Measurements from ENCODE around the gene CYTH4. TPM values are rescaled to one million over a fixed set of nuclear protein-coding genes. Genes with fewer than 3 reads are reported as not detected.

The CYTH4 gene
- total RNA-seq, 2 experiments from 2014 or later, result 16.6 to 17.3 TPM

- no peak for DNase-seq
- Mint-ChIP-seq H3K4me1 (no peaks in the 10 kb centered on the region), H3K27me3 (no peaks in the 10 kb centered on the region)
Measured at GRCh38 chr22:37343863-37344734, 61.8 kb downstream of the CYTH4 start.

DNA sequence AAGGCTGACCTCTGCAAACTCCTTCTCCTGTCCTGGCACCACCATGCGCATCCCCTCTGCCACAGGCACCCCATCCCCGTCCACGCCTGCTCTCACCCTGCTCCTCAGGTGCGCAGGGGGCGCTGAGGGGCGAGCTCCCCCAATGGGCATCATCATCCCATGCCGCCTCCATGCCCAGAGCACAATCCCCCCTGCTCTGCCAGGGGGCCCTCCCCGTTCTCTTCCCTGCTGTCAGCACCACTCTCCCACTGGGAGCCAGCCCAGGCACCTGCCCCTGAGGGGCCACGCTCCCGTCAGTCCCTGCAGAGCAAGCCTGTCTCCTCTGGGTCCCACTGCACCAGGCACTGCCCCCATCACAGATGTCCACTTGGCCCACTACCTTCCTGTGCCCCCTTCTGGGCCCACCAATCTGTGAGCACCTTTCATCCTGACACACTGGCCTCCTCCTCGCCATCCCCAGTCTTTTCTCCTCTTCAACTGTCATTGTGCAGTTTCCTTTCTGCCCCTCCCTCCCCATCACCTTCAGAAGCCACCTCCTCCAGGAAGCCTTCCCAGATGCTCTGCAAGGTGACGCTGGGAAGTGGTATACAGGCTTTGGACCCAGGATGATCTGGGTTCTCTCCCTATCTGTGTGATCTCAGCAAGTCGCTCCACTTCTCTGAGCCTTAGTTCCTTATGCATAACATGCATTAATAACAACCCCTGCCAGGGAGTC lies 62.6 kb downstream of the CYTH4 start:
- Mint-ChIP-seq H3K36me3 (no peaks in the 10 kb centered on the region), H3K27me3 (no peaks in the 10 kb centered on the region), H3K4me1 (no peaks in the 10 kb centered on the region), H3K27ac (no peak overlapping the region), H3K9me3 (no peaks in the 10 kb centered on the region), H3K4me3 (no peak overlapping the region)
- DNase-seq, result no peak

More at GRCh38 chr22:37343863-37344734, 61.8 kb downstream of the CYTH4 start:
- H3K27ac Mint-ChIP-seq, result no peak overlapping the region
- no peaks in the 10 kb centered on the region for H3K9me3 Mint-ChIP-seq
- H3K4me3 Mint-ChIP-seq, result no peak overlapping the region
- H3K36me3 Mint-ChIP-seq, result no peaks in the 10 kb centered on the region

GRCh38 chr22:37345863-37346504 lies 63.7 kb downstream of the CYTH4 start:
- H3K27me3 Mint-ChIP-seq, result no peaks in the 10 kb centered on the region
- DNase-seq, result no peak
- H3K4me1 Mint-ChIP-seq, result no peaks in the 10 kb centered on the region
- H3K4me3 Mint-ChIP-seq, result no peak overlapping the region
- no peaks in the 10 kb centered on the region for H3K36me3 Mint-ChIP-seq
- no peaks in the 10 kb centered on the region for H3K9me3 Mint-ChIP-seq
- no peak overlapping the region for H3K27ac Mint-ChIP-seq

DNA sequence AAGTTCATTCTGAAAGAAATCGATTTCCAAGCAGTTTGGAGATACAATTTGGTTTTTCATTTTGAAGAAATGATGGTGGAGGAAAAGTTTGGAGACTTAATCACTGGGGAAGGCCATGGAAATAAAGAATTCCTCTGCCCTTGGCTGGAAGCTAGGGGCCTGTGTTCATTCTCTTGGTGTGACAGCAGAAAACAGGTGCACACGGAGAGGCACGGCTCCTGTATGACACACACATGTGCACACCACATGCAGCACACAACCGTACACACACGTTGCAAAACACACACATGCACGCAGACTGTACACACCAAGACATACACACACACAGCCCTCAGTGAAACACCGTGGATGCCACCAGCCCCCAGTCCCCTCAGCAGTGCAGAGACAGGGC lies 64.2 kb downstream of the CYTH4 start:
- no peaks in the 10 kb centered on the region for H3K9me3 Mint-ChIP-seq
- no peak overlapping the region for H3K4me3 Mint-ChIP-seq
- no peaks in the 10 kb centered on the region for H3K27me3 Mint-ChIP-seq
- H3K4me1 Mint-ChIP-seq, result no peaks in the 10 kb centered on the region
- DNase-seq, result no peak
- no peaks in the 10 kb centered on the region for H3K36me3 Mint-ChIP-seq
- no peak overlapping the region for H3K27ac Mint-ChIP-seq

GRCh38 chr22:37349043-37349814 lies 66.9 kb downstream of the CYTH4 start:
- no peaks in the 10 kb centered on the region for H3K36me3 Mint-ChIP-seq
- no peaks in the 10 kb centered on the region for H3K27me3 Mint-ChIP-seq
- H3K4me1 Mint-ChIP-seq, result no peaks in the 10 kb centered on the region
- H3K9me3 Mint-ChIP-seq, result no peaks in the 10 kb centered on the region
- DNase-seq, result no peak
- H3K27ac Mint-ChIP-seq, result no peak overlapping the region
- H3K4me3 Mint-ChIP-seq, result no peak overlapping the region

- Mint-ChIP-seq H3K4me3 (no peak overlapping the region), H3K27ac (no peak overlapping the region), H3K27me3 (no peaks in the 10 kb centered on the region), H3K9me3 (no peaks in the 10 kb centered on the region), H3K4me1 (no peaks in the 10 kb centered on the region), H3K36me3 (no peaks in the 10 kb centered on the region)
- DNase-seq, result no peak
Measured at GRCh38 chr22:37351232-37351631, 68.9 kb downstream of the CYTH4 start.

GRCh38 chr22:37352481-37352880 lies 70.2 kb downstream of the CYTH4 start:
- no peaks in the 10 kb centered on the region for H3K36me3 Mint-ChIP-seq
- no peaks in the 10 kb centered on the region for H3K27me3 Mint-ChIP-seq
- no peak for DNase-seq
- no peaks in the 10 kb centered on the region for H3K9me3 Mint-ChIP-seq
- no peak overlapping the region for H3K27ac Mint-ChIP-seq
- no peak overlapping the region for H3K4me3 Mint-ChIP-seq
- no peaks in the 10 kb centered on the region for H3K4me1 Mint-ChIP-seq

DNA sequence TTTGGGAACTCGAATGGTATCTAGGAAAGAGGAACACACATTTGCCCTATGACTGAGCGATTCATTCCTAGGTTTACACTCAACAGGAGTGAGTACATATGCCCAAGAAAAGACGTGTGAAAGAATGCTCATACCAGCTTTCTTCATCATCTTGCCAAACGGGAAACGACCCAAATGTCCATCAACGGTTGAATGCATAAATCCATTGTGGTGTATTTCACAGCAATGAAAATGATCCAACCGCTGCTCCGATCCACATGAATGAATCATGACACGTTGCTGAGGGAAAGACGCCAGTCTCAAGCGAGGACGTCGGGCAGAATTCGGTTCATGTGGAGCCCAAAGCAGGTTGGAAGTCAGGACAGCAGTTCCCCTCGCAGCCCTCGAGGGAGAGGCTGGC lies 71.5 kb downstream of the CYTH4 start:
- H3K9me3 Mint-ChIP-seq, result no peaks in the 10 kb centered on the region
- H3K36me3 Mint-ChIP-seq, result no peaks in the 10 kb centered on the region
- DNase-seq, result no peak
- H3K4me3 Mint-ChIP-seq, result no peak overlapping the region
- H3K4me1 Mint-ChIP-seq, result no peaks in the 10 kb centered on the region
- H3K27ac Mint-ChIP-seq, result no peak overlapping the region
- H3K27me3 Mint-ChIP-seq, result no peaks in the 10 kb centered on the region

DNA sequence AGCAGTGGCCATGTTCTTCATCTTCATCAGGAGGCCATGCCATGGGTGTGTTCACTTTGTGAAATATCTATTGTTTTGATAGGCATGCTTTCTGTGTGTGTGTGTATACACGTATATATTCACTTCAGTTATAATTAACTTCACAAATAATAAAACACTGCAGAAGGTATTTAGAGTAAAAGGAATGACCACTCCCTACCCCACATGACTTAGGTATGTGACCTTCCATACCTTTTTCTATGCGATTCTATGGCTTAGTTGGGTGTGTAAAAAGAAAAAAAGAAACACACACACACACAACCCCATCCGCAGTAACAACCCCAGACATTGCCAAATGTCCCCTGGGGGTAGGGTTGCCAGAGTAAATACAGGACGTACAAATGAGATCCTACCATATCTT lies 72.0 kb downstream of the CYTH4 start:
- Mint-ChIP-seq H3K27ac (no peak overlapping the region), H3K9me3 (no peaks in the 10 kb centered on the region), H3K36me3 (no peaks in the 10 kb centered on the region), H3K4me3 (no peak overlapping the region), H3K4me1 (no peaks in the 10 kb centered on the region), H3K27me3 (no peaks in the 10 kb centered on the region)
- DNase-seq, result no peak

DNA sequence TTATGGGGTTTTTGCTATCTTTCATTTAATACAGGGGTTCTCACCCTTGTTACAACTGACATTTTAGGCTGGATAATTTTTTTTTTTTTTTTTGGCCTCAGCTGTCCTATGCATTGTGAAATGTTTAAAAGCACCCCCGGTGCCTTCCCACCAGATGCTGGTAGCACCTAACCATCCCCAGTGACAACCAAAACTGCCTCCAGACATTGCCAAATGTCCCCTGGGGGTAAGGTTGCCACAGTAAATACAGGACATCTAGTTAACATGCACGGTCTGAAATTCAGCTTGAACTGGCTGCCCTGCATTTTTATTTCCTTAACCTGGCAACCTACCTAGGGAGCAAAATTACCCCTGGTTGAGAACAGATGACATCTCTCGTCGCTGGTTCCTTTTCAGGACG lies 72.4 kb downstream of the CYTH4 start:
- no peaks in the 10 kb centered on the region for H3K36me3 Mint-ChIP-seq
- H3K27me3 Mint-ChIP-seq, result no peaks in the 10 kb centered on the region
- no peak overlapping the region for H3K27ac Mint-ChIP-seq
- no peaks in the 10 kb centered on the region for H3K9me3 Mint-ChIP-seq
- DNase-seq, result no peak
- no peak overlapping the region for H3K4me3 Mint-ChIP-seq
- no peaks in the 10 kb centered on the region for H3K4me1 Mint-ChIP-seq

DNA sequence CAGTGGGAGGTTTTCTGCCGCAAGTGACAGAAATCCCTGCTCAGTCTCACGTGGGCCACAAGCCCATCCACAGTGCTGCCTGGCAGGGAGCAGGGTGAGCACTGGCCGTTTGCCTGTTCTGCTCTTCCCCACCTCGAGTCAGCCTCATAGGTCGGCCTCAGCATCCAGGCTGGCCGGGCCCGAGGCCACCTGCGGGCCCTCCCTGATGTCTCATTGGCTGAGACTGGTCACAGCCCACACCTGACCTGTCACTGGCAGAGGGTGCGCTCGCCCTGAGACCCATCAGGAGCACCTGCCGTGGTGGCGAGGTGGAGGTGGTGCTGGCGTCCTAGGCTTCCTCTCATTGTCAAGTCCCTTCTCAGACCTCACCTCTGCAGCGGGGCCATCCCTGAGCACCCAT lies 72.9 kb downstream of the CYTH4 start:
- Mint-ChIP-seq H3K9me3 (no peaks in the 10 kb centered on the region), H3K4me1 (no peaks in the 10 kb centered on the region), H3K4me3 (no peak overlapping the region), H3K27ac (no peak overlapping the region), H3K36me3 (no peaks in the 10 kb centered on the region), H3K27me3 (no peaks in the 10 kb centered on the region)
- DNase-seq, result no peak

- no peaks in the 10 kb centered on the region for H3K36me3 Mint-ChIP-seq
Measured at GRCh38 chr22:37356922-37357321, 74.6 kb downstream of the CYTH4 start.

GRCh38 chr22:37357446-37358075 lies 75.3 kb downstream of the CYTH4 start:
- Mint-ChIP-seq H3K36me3 (no peaks in the 10 kb centered on the region), H3K9me3 (no peaks in the 10 kb centered on the region), H3K4me3 (no peak overlapping the region), H3K27ac (no peak overlapping the region), H3K4me1 (peaks cover 3% of the 10 kb centered on the region), H3K27me3 (no peaks in the 10 kb centered on the region)
- no peak for DNase-seq

More at GRCh38 chr22:37356922-37357321, 74.6 kb downstream of the CYTH4 start:
- no peak for DNase-seq
- Mint-ChIP-seq H3K9me3 (no peaks in the 10 kb centered on the region), H3K4me3 (no peak overlapping the region), H3K27ac (no peak overlapping the region), H3K27me3 (no peaks in the 10 kb centered on the region), H3K4me1 (peaks cover 3% of the 10 kb centered on the region)

DNA sequence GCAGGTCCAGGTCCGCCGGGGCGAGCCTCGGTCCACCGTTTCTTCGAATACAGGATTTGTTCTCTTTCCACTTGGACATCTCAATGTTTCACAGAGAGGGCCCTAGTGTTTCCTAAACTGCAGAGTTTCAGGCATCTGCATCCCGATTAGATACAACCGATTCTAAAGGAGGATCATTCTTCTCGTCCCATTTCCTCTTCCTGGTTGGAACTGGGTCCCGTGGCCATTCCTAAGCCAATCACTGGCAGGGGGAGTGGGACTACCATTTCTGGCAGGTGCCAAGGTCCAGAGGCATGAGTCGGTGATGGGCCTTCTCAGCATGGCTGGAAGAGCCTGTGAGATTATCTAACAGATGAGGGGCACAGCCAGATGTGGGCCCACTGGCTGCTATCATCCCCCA lies 76.1 kb downstream of the CYTH4 start:
- DNase-seq, result no peak
- Mint-ChIP-seq H3K27me3 (no peaks in the 10 kb centered on the region), H3K27ac (no peak overlapping the region), H3K4me3 (no peak overlapping the region), H3K4me1 (peaks cover 3% of the 10 kb centered on the region), H3K36me3 (no peaks in the 10 kb centered on the region), H3K9me3 (no peaks in the 10 kb centered on the region)
